Dermis microvascular lymphatic vessel endothelial cell (primary cell): ENCODE results near the gene SCLY. TPM values are rescaled to one million over a fixed set of nuclear protein-coding genes. Genes with fewer than 3 reads are reported as not detected.

Experiments
- DNase-seq, 2 donors: peaks; one replicate each; pipeline versions ENCODE4 v3.0.0 to v3.0.0-alpha.2; 2010; ENCODE audit warnings: low read depth in 2 of 2
- total RNA-seq: library from RNA; depleted of rRNA; stranded (reverse); fragments of >200 nt; gene quantifications from 2 replicates; pipeline ENCODE4 v1.2.1, GENCODE V29; 2014

SCLY gene
- total RNA-seq, 1 donor from 2014 or later, result 16.0 TPM

- no peak for DNase-seq
These were observed 8.4 kb downstream of the SCLY start for GRCh38 chr2:238069021-238069709.

- no peak for DNase-seq
These were observed 9.1 kb downstream of the SCLY start for GRCh38 chr2:238069877-238070276.

- DNase-seq, result no peak
These were observed 14.6 kb downstream of the SCLY start for GRCh38 chr2:238075397-238075796.

- no peak for DNase-seq
These were observed 16.5 kb downstream of the SCLY start for GRCh38 chr2:238077292-238077691.

GRCh38 chr2:238079874-238080327 lies 19.1 kb downstream of the SCLY start:
- no peak for DNase-seq

- DNase-seq, result no peak
These were observed 19.7 kb downstream of the SCLY start for GRCh38 chr2:238080518-238080917.

GRCh38 chr2:238081150-238081549 lies 20.3 kb downstream of the SCLY start:
- DNase-seq, result no peak

GRCh38 chr2:238081561-238081960 lies 20.8 kb downstream of the SCLY start:
- no peak for DNase-seq

- no peak for DNase-seq
These were observed 21.4 kb downstream of the SCLY start for GRCh38 chr2:238082151-238082550.

- DNase-seq, result no peak
These were observed 22.0 kb downstream of the SCLY start for GRCh38 chr2:238082827-238083226.

- DNase-seq, result no peak
These were observed 23.1 kb downstream of the SCLY start for GRCh38 chr2:238083919-238084318.

- no peak for DNase-seq
These were observed 24.0 kb downstream of the SCLY start for GRCh38 chr2:238084761-238085160.

GRCh38 chr2:238085899-238086298 lies 25.1 kb downstream of the SCLY start:
- no peak for DNase-seq

GRCh38 chr2:238087211-238087610 lies 26.4 kb downstream of the SCLY start:
- no peak for DNase-seq

GRCh38 chr2:238090887-238091286 lies 30.1 kb downstream of the SCLY start:
- DNase-seq, result no peak

- no peak for DNase-seq
These were observed 30.7 kb downstream of the SCLY start for GRCh38 chr2:238091436-238092060.

- no peak for DNase-seq
These were observed 31.8 kb downstream of the SCLY start for GRCh38 chr2:238092486-238093035.

- DNase-seq, result no peak
These were observed 32.7 kb downstream of the SCLY start for GRCh38 chr2:238093181-238094140.

- DNase-seq, result no peak
These were observed 33.7 kb downstream of the SCLY start for GRCh38 chr2:238094438-238095022.

GRCh38 chr2:238095143-238095542 lies 34.3 kb downstream of the SCLY start:
- DNase-seq, result no peak

- no peak for DNase-seq
These were observed 35.7 kb downstream of the SCLY start for GRCh38 chr2:238096311-238097011.
